Measurements from ENCODE around the gene CATSPERZ. TPM values are rescaled to one million over a fixed set of nuclear protein-coding genes. Genes with fewer than 3 reads are reported as not detected.
A peak's percentile ranks its signal among the peaks of the same experiment; 100 is the strongest.

Gene CATSPERZ
- total and polyA plus RNA-seq, 2 of the 13 experiments (the other 11 are each of a cell fraction or from before 2014, with no cell fraction given), result 0.22 to 0.48 TPM

- TF ChIP-seq IKZF1 (IDR thresholded peaks at IDR 0.05) (no peak), TBX3 (IDR thresholded peaks at IDR 0.05; ENCODE audit: borderline replicate concordance) (0 out of 2 replicates have a peak, but pooled peaks have one; percentile 55), ZNF292 (CRISPR knock-in tag; IDR thresholded peaks at IDR 0.05; ENCODE audit: borderline replicate concordance, low read depth) (no peak), BCL6 (CRISPR knock-in tag; IDR thresholded peaks at IDR 0.05) (no peak), ZSCAN30 (CRISPR knock-in tag; IDR thresholded peaks at IDR 0.05) (no peak), KLF13 (CRISPR knock-in tag; IDR thresholded peaks at IDR 0.05) (no peak), RERE (CRISPR knock-in tag; IDR thresholded peaks at IDR 0.05; ENCODE audit: low read depth) (peak; percentile 29; the same call in 1 of the 2 replicates), GATA4 (IDR thresholded peaks at IDR 0.05; ENCODE audit: borderline replicate concordance, low read depth) (0 out of 2 replicates have a peak, but pooled peaks have one; percentile 20), NFRKB (IDR thresholded peaks at IDR 0.05) (no peak), ZNF20 (CRISPR knock-in tag; IDR thresholded peaks at IDR 0.05) (no peak), PRDM10 (CRISPR knock-in tag; IDR thresholded peaks at IDR 0.05; ENCODE audit: low read depth) (no peak), ELF3 (CRISPR knock-in tag; IDR thresholded peaks at IDR 0.05) (0 out of 2 replicates have a peak, but pooled peaks have one; percentile 32), SIN3B (IDR thresholded peaks at IDR 0.05; ENCODE audit: low read length) (no peak), SATB2 (CRISPR knock-in tag; IDR thresholded peaks at IDR 0.05) (0 out of 2 replicates have a peak, but pooled peaks have one; percentile 48), ZMAT3 (CRISPR knock-in tag; conservative IDR thresholded peaks at IDR 0.05) (peak; percentile 24; the same call in 1 of the 2 replicates), ZGPAT (CRISPR knock-in tag; IDR thresholded peaks at IDR 0.05) (no peak), HDAC1 (CRISPR knock-in tag; IDR thresholded peaks at IDR 0.05) (no peak; the same call in none of the 2 replicates), REPIN1 (CRISPR knock-in tag; IDR thresholded peaks at IDR 0.05; ENCODE audit: borderline replicate concordance, low read depth) (0 out of 2 replicates have a peak, but pooled peaks have one; percentile 4), SRSF4 (IDR thresholded peaks at IDR 0.05; ENCODE audit: low read depth, low read length, poor library complexity, severe bottlenecking) (no peak), NFIB (CRISPR knock-in tag; IDR thresholded peaks at IDR 0.05; ENCODE audit: borderline replicate concordance) (no peak)
Measured at GRCh38 chr11:64317961-64318765, 18.0 kb downstream of the CATSPERZ start, which contains the start of gene PRDX5 (continued).

All from HepG2 (cell line).